ENCODE data around the gene SYNE4. TPM values are rescaled to one million over a fixed set of nuclear protein-coding genes. Genes with fewer than 3 reads are reported as not detected.

The SYNE4 gene
- total and polyA plus RNA-seq, 2 of the 13 experiments (the other 11 are each of a cell fraction or from before 2014, with no cell fraction given) = 13.7 to 23.0 TPM

GRCh38 chr19:36054119-36054732 lies 45.6 kb upstream of the SYNE4 start, which contains the start of gene THAP8 (continued):
- TF ChIP-seq ZNF781 (CRISPR knock-in tag; IDR thresholded peaks at IDR 0.05; ENCODE audit: borderline replicate concordance, not compliant biosample characterization) (peak; percentile 86), ZBTB8A (CRISPR knock-in tag; IDR thresholded peaks at IDR 0.05; ENCODE audit: borderline replicate concordance, low read depth) (no peak), RXRB (CRISPR knock-in tag; IDR thresholded peaks at IDR 0.05; ENCODE audit: borderline replicate concordance) (peak; percentile 60; the same call in 1 of the 2 replicates), CHD4 (IDR thresholded peaks at IDR 0.05; ENCODE audit: borderline replicate concordance, low read length) (peak; percentile 8; the same call in 1 of the 2 replicates), ZNF383 (CRISPR knock-in tag; IDR thresholded peaks at IDR 0.05; ENCODE audit: borderline replicate concordance) (no peak), HIC2 (CRISPR knock-in tag; IDR thresholded peaks at IDR 0.05; ENCODE audit: low read depth) (0 out of 2 replicates have a peak, but pooled peaks have one; percentile 45), ZNF207 (IDR thresholded peaks at IDR 0.05; ENCODE audit: borderline replicate concordance) (peak; percentile 92; the same call in 1 of the 2 replicates), ZIK1 (CRISPR knock-in tag; IDR thresholded peaks at IDR 0.05; ENCODE audit: borderline replicate concordance, low read depth) (peak; percentile 57; the same call in 1 of the 2 replicates), ZNF777 (CRISPR knock-in tag; IDR thresholded peaks at IDR 0.05) (0 out of 2 replicates have a peak, but pooled peaks have one; percentile 49), ZNF768 (CRISPR knock-in tag; IDR thresholded peaks at IDR 0.05) (peak; percentile 39; the same call in 1 of the 2 replicates), FOXA3 (CRISPR knock-in tag; IDR thresholded peaks at IDR 0.05) (peak; percentile 70), EED (CRISPR knock-in tag; IDR thresholded peaks at IDR 0.05) (no peak), NR2F2 (IDR thresholded peaks at IDR 0.05; ENCODE audit: borderline replicate concordance, low read depth) (no peak), ZNF251 (CRISPR knock-in tag; IDR thresholded peaks at IDR 0.05) (no peak), RFXAP (CRISPR knock-in tag; IDR thresholded peaks at IDR 0.05; ENCODE audit: borderline replicate concordance) (peak; percentile 74), ZNF672 (CRISPR knock-in tag; IDR thresholded peaks at IDR 0.05) (no peak), SP2 (CRISPR knock-in tag; IDR thresholded peaks at IDR 0.05) (no peak), ZNF619 (CRISPR knock-in tag; IDR thresholded peaks at IDR 0.05) (peak; percentile 39; the same call in 1 of the 2 replicates), NKX3-1 (CRISPR knock-in tag; IDR thresholded peaks at IDR 0.05) (peak; percentile 43), ASH2L (IDR thresholded peaks at IDR 0.05; ENCODE audit: insufficient read length, low read depth, low read length) (peak; percentile 63), ZNF879 (CRISPR knock-in tag; IDR thresholded peaks at IDR 0.05) (0 out of 2 replicates have a peak, but pooled peaks have one; percentile 17), ZFAT (CRISPR knock-in tag; conservative IDR thresholded peaks at IDR 0.05) (peak; percentile 73; the same call in 1 of the 2 replicates), ZEB1 (IDR thresholded peaks at IDR 0.05; ENCODE audit: insufficient replicate concordance, low read depth) (no peak), ZNF772 (CRISPR knock-in tag; IDR thresholded peaks at IDR 0.05) (peak; percentile 15; the same call in 1 of the 2 replicates), RXRA (CRISPR knock-in tag; IDR thresholded peaks at IDR 0.05) (peak; percentile 76), ZNF740 (CRISPR knock-in tag; IDR thresholded peaks at IDR 0.05) (peak; percentile 85), ZMYM4 (CRISPR knock-in tag; IDR thresholded peaks at IDR 0.05) (peak; percentile 87), ARNT2 (CRISPR knock-in tag; IDR thresholded peaks at IDR 0.05; ENCODE audit: low read depth) (peak; percentile 65; the same call in 1 of the 2 replicates)
- TF ChIP-seq, protein P1, sequence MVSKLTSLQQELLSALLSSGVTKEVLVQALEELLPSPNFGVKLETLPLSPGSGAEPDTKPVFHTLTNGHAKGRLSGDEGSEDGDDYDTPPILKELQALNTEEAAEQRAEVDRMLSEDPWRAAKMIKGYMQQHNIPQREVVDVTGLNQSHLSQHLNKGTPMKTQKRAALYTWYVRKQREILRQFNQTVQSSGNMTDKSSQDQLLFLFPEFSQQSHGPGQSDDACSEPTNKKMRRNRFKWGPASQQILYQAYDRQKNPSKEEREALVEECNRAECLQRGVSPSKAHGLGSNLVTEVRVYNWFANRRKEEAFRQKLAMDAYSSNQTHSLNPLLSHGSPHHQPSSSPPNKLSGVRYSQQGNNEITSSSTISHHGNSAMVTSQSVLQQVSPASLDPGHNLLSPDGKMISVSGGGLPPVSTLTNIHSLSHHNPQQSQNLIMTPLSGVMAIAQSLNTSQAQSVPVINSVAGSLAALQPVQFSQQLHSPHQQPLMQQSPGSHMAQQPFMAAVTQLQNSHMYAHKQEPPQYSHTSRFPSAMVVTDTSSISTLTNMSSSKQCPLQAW (CRISPR knock-in tag; IDR thresholded peaks at IDR 0.05) = peak; percentile 66; the same call in 1 of the 2 replicates

Data from HepG2 (cell line).